ENCODE measurements around the gene C3orf85.

Gene C3orf85

GRCh38 chr3:109117939-109118338 lies 18.6 kb upstream of the C3orf85 start, which contains the start of gene MORC1:
MORC1 (minus strand) TSS chr3:109118134; CDS start chr3:109118059, 75 bp downstream.
- Histone ChIP-seq H3K36me3 (no peaks in the 10 kb centered on the region), H3K27ac (no peak within 1 kb of the TSS), H3K4me1 (no peaks in the 10 kb centered on the region), H3K27me3 (no peaks in the 10 kb centered on the region), H3K9me3 (no peaks in the 10 kb centered on the region), H3K4me3 (no peak within 1 kb of the TSS)
- no peak for TF ChIP-seq CTCF (IDR thresholded peaks at IDR 0.05)
- DNase-seq: no peak
- intact Hi-C loops (cut with DNase I; ENCODE audit: low total_unique reads): no loop called here

- no peak for TF ChIP-seq CTCF (IDR thresholded peaks at IDR 0.05)
- Histone ChIP-seq H3K27me3 (no peaks in the 10 kb centered on the region), H3K9me3 (no peaks in the 10 kb centered on the region), H3K4me3 (no peak overlapping the region), H3K36me3 (no peaks in the 10 kb centered on the region), H3K4me1 (no peaks in the 10 kb centered on the region), H3K27ac (no peak overlapping the region)
- intact Hi-C loops (cut with DNase I; ENCODE audit: low total_unique reads): no loop called here
- no peak for DNase-seq
These were observed 17.9 kb upstream of the C3orf85 start for GRCh38 chr3:109118584-109118983.

DNA sequence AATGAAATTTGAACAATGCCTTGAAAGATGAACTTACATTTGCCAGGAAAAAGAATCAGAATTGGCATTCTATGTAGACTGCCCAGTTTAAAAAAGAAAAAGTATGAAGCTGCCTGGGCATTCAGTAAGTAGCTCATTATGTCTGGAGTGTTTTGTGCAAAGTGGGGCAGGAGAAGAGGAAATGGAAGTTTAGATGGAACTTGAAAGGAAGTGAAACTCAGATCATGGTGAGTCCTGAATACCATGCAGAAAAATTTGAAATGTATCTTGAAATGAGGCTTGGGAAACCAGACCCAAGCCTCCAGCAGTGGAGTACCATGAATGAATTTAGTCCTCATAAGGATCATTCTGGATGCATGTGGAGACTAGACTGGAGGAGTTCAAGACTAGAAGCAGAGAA lies 13.8 kb upstream of the C3orf85 start:
- no peaks in the 10 kb centered on the region for H3K9me3 ChIP-seq
- TF ChIP-seq CTCF (IDR thresholded peaks at IDR 0.05): no peak
- H3K36me3 ChIP-seq: no peaks in the 10 kb centered on the region
- no peaks in the 10 kb centered on the region for H3K4me1 ChIP-seq
- H3K4me3 ChIP-seq: no peak overlapping the region
- intact Hi-C loops (cut with DNase I; ENCODE audit: low total_unique reads): no loop called here
- no peaks in the 10 kb centered on the region for H3K27me3 ChIP-seq
- DNase-seq: no peak
- no peak overlapping the region for H3K27ac ChIP-seq

DNA sequence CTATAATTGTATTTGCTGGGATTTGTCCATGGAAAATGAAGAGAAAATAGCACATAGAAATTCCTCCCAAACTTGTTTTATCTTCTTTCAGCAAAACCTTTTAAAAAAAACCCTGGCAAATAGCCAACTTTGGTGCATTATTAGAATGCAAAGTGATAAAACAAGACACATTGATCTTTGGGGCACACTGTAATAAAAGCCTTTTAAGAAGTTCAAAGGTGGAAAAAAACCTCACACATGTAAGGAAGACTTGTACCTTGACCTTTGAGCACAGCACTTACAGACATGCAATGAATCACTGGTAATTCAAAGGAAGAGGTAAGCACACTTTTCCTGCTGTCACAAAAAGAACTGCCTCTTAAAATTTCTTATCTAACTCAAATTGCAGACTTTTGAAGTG lies 10.6 kb upstream of the C3orf85 start:
- no peak for DNase-seq
- no peaks in the 10 kb centered on the region for H3K36me3 ChIP-seq
- intact Hi-C loops (cut with DNase I; ENCODE audit: low total_unique reads): no loop called here
- H3K27me3 ChIP-seq: no peaks in the 10 kb centered on the region
- H3K4me3 ChIP-seq: no peak overlapping the region
- H3K9me3 ChIP-seq: no peaks in the 10 kb centered on the region
- no peaks in the 10 kb centered on the region for H3K4me1 ChIP-seq
- no peak for TF ChIP-seq CTCF (IDR thresholded peaks at IDR 0.05)
- H3K27ac ChIP-seq: no peak overlapping the region

- no peaks in the 10 kb centered on the region for H3K9me3 ChIP-seq
- intact Hi-C loops (cut with DNase I; ENCODE audit: low total_unique reads): no loop called here
- no peak for DNase-seq
- H3K4me3 ChIP-seq: no peak overlapping the region
- H3K27ac ChIP-seq: no peak overlapping the region
- TF ChIP-seq CTCF (IDR thresholded peaks at IDR 0.05): no peak
- H3K36me3 ChIP-seq: no peaks in the 10 kb centered on the region
- no peaks in the 10 kb centered on the region for H3K4me1 ChIP-seq
- H3K27me3 ChIP-seq: no peaks in the 10 kb centered on the region
These were observed 9.0 kb upstream of the C3orf85 start for GRCh38 chr3:109127553-109127952.

GRCh38 chr3:109131276-109131675 lies 5.2 kb upstream of the C3orf85 start:
- H3K9me3 ChIP-seq: no peaks in the 10 kb centered on the region
- intact Hi-C loops (cut with DNase I; ENCODE audit: low total_unique reads): no loop called here
- no peaks in the 10 kb centered on the region for H3K27me3 ChIP-seq
- H3K36me3 ChIP-seq: no peaks in the 10 kb centered on the region
- no peaks in the 10 kb centered on the region for H3K4me1 ChIP-seq
- TF ChIP-seq CTCF (IDR thresholded peaks at IDR 0.05): no peak
- DNase-seq: no peak
- no peak overlapping the region for H3K27ac ChIP-seq
- no peak overlapping the region for H3K4me3 ChIP-seq

All from tibial artery (tissue), 4 donors.